Superior temporal gyrus (tissue), 1 donor: ENCODE measurements around the gene GNL2.
A peak's percentile ranks its signal among the peaks of the same experiment; 100 is the strongest.
"Not testable (repeated sequence)": the region's sequence is repeated elsewhere in the genome, so short reads cannot be mapped to it uniquely, and the experiment has no call there.

Experiments
- DNase-seq: peaks from one replicate; pipeline ENCODE4 v3.0.0-alpha.2; 2016; ENCODE audit errors: extremely low spot score

GNL2 gene

DNA sequence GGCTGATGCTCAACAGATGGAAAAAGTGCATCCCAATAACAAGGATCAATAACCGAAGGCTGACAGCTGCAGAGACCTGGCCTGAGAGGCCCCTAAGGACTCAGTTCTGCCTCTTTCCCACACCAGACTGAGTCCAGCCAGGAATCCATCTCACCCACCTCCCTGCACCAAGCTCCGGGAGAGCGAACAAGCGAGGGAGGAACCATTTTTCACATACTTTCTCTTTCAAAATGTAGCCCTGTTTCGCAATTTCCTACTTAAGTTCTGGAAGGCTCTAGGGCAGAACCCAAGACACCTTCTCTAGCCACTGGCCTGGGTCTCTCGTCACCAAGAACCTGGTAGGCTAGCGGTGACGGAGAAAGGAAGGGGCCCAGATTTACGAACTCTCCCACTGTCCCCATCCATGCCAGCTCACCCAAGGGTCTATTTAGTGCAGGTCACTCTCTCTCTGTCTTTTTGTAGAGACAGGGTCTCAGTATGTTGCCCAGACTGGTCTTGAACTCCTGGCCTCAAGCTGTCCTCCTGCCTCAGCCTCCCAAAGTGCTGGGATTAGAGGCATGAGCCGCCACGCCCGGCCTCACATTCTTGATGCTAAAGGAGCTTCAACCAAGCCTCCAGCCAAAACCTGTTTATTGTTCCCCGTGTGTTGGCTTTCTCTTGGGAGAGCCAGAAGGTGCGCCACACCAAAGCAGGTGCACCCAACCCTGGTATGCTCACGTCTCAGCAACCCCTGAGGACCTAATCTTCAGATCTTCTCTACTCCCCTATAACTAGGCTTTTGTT, 10.9 kb upstream of the GNL2 start:
- DNase-seq: no peak

DNA sequence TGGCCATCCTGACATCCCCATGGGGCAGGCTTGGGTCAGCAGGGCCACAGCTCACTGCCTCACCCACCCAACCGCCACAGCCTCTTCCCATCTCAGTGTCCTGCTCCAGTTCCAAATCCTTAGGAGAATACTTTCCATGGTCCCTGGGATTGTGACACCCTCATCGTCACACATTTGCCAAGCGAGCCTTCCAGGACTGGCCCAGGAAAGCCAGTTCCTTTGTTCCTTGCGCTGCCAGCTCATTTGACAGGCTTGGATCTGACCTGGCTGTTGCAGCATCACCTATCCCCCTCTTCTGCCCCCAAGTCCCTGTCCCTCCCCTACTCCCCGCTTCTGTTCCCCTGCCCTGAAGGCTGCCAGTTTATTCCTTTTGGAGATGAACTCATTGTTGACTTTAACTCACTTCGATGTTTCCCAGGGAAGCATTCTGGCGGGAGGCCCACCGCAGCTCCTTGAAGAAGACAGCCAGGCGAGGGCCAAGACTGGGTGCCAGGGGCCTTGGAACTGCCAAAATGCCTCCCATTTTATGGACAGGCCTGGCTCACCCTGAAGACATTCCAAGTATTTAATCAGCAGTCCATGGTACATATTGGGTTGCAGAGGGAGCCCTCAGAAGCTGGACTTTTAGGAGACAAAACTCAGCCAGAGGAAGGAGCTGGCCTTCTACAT, 10.2 kb upstream of the GNL2 start:
- no peak for DNase-seq

GRCh38 chr1:37605061-37605650, 9.4 kb upstream of the GNL2 start:
- no peak for DNase-seq

- DNase-seq: peak; percentile 59
Observed at GRCh38 chr1:37602750-37603694, 7.3 kb upstream of the GNL2 start.

DNA sequence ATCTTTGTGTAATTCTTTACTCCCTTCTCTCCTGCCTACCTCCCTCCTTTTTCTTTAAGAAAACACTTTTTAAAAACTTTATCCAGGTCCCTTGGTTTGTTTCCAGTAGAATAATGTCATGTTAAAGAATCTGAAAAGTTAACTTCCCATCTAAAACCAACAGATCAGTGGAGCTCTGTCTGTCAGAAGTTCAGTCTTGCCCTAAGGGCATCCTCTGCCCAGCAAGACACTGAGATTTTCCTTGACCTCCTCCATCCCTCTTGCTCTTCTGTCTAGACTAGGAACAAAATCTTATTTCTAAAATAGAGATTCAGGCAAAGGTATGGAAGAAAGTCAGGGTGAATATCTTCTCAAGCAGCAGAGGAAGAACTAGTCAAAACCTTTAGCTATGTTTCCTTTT, 5.7 kb upstream of the GNL2 start:
- no peak for DNase-seq

DNA sequence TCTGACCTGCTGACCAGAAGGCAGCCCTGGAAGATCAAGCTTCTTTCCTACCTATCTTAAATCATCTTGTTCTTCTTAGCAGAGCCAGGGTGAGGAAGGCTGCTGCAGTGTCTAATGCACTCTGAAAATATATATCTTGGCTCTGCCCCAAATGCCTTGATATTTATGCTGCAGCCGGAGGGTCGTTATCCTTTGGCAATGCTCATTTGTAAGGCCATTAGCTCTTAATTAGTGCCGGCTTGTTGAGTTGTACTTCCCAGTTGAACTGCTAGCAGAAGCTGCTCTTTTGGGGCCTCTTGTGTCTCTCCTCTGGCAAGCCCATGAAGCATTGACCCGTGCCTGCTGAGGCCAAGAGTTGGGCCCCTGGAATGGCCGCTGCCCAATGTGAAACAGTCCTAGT, 4.2 kb upstream of the GNL2 start:
- no peak for DNase-seq

GRCh38 chr1:37596182-37596667, 488 bp upstream of the GNL2 start:
- DNase-seq: no peak

- no peak for DNase-seq
Observed at GRCh38 chr1:37593726-37594125, 2.0 kb downstream of the GNL2 start.

DNA sequence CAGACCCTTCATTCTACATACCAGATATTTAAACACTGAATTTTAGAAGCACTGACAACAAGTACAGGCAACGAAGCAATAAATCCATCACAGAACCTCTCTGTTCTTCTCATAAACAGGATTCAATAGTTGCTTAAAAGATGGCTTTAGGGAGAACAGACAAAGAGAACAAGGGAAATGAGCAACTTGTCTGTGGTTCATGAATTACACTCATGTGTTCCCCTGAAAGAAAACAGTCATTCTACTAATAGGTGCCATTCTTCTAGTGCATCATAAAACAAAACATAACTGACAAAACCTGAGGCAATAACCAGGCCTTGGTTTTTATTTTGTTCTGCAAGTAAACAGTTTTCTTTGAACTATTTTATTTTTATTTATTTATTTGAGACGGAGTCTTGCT, 6.8 kb downstream of the GNL2 start:
- no peak for DNase-seq

DNA sequence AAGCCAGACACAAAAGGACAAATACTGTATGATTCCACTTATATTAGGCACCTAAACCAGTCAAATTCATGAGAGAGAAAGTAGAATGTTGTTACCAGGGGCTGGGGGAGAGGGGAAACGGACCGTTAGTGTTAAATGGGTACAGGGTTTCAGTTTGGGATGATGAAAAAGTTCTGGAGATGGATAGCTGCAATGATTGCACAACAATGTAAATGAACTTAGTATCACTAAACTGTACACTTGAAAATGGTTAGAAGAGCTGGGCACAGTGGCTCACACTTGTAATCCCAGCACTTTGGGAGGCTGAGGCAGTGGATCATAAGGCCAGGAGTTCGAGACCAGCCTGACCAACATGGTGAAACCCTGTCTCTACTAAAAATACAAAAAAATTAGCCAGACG, 11.2 kb downstream of the GNL2 start:
- not testable (repeated sequence) for DNase-seq

DNA sequence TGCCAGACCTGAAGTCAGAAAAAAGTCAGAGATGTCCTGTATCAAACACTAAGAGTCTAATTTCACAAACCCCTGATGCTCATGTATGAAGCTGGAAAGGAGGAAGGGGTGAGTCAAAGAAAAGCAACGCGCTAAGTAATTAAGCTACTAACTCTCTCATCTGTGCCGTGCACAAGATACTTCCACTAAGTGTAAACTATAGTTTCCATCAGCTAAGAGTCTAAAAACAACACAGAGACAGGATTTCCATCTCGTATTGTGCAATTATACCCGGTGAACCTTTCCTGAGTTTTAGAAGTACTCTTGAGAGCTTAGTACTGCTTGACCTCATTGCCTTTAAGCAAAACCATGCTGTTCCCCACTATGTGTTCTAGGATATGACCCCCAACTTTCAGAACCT, 20.0 kb downstream of the GNL2 start:
- DNase-seq: no peak

DNA sequence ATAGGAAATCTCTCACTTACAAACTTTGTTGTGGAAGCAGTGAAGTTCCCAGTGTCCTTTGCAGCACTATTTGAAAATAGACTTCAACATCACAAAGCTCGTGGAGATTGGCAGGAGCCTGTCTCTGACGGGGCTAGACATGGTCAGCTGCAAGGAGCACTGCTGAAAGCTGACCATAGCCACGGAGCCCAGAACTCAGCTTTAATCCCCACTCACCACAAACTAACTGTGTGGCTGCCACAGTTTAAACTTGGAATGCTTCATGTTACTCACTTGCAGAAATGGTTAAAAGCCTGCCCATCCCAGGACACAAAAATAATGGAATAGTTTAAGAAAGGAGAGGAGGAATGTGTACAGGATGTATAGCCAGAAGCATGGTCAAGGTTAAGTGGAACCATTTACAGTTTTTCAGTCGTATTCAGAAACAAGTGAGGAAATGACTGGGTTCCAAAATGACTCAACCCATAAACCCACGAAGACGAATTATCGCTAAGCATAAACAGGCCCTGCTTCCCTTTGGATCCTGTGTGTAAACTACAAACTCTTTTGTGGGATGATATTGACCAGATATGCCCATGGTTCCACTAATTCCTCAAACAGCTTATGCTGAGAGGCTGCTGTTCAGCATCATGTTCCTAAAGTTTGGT, 20.8 kb downstream of the GNL2 start:
- DNase-seq: no peak

DNA sequence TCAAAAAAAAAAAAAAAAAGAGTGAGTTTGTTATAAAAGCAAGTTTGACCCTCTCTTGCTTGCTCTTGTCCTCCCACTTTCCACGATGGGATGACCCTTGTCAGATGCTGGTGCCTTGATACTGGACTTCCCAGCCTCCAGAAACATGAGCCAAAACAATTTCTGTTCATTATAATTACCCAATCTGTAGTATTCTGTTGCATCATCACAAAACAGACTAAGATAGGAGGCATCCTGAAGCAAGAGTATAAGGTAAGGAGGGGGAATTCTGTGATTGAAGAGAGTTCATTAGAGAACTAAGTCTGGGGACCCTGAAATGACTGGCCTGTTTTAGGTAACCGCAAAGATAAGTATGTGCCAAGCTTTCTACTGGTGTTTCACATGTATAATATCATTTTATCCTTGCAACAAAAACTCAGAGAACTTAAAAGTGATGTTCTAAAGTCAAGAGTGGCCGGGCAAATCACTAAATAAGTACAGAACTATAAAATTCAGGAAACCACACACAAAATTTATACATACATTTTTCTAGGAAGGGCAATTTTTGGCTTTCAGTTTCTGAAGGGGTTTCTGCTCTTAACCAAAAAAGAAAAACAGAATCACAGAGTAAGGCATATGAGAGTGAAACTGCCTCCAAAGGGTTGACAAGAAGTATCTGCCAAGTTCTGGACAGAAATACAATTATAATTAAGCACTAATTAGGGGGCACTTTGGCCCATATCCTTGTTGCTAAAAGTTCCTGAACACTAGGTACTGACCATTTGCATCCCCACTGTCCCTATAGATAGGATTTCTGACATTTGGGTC, 25.0 kb downstream of the GNL2 start:
- no peak for DNase-seq

DNA sequence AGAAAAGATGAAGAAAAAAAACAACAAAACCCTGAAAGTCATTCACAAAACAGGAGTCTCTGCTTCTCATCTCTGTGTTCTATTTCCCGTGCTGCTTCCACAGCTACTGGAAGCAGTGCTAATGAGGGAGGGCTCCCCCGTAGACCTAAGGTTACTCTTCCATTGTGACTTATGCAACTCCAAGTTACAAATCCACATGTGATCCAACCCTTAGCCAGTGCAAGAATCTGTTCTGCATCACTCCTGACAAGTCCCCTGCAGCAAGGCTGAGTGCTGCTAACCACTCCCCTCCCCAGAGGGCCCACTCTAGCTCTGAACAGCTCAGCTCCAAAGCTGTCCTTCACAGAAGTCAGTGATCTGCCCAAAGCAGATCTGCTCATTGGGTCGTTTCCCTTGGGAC, 28.7 kb downstream of the GNL2 start:
- no peak for DNase-seq

DNA sequence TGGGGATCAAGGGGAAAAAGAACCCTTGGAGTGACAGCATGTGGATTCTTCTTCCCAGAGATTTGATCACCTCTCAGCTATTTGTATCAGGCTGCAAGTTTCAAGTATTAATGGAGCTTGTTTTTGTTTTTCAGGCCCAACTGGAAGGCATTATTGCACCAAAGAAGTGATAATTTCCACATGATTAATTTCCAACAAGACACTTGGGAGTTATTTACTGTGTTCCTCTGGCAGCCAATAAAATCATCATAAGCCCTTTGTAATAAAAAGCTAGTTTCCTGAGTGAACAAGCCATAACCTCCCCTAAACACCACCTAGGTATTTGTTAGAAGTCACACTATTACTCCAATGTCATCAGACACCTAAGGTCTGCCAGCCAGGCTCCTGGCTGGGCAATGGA, 30.8 kb downstream of the GNL2 start:
- DNase-seq: no peak

- no peak for DNase-seq
Observed at GRCh38 chr1:37562984-37563383, 32.8 kb downstream of the GNL2 start.

DNA sequence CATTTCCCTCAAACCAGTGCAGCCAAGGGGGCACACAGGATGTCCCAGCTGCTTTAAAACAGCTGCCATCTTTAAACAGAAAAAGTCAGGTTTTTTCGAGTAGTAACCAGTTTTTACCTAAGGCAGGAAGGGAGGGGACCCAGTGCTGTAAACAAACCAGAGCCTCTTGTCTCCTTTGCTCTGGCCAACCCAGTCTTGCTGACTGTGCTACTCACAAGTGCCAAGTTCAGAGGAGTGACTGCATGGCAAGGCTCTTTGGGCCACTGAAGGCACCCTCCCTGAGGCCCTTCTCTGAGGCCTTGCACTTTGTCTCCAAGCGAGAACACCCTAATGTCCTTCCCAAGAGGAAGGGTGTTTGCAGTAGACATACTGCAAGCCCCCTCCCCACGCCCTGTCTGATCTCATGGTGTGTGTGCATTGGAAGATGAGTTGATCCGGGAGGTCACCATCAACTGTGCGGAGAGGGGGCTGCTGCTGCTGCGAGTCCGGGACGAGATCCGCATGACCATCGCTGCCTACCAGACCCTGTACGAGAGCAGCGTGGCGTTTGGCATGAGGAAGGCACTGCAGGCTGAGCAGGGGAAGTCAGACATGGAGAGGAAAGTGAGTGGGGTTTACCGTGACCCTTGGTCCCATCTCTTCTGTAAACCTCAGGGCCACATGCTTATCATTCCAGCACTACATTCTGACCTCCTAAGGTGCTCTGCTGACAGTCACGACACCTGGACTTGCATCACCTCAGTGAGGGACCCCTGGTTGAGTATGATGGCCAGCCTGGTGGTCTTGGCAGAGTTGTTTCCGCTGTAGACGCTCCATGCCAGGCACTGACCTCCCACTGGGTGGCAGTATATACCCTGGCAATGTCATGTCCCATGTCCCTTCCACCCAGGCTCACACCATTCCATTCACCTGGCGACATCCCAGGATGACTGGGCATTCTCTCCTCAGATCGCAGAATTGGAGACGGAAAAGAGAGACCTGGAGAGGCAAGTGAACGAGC, 34.3 kb downstream of the GNL2 start:
- no peak for DNase-seq

- no peak for DNase-seq
Observed at GRCh38 chr1:37560401-37561132, 35.2 kb downstream of the GNL2 start.
